ENCODE measurements around the gene AHCY.
"Not testable (repeated sequence)": the region's sequence is repeated elsewhere in the genome, so short reads cannot be mapped to it uniquely, and the experiment has no call there.

AHCY gene

GRCh38 chr20:34302723-34303533 lies at the start of gene AHCY:
TSS of gene AHCY (minus strand) at chr20:34303355. CDS start at chr20:34303270, 85 bp downstream.
- peak; percentile 93 for DNase-seq

- no peak for DNase-seq
Measured at GRCh38 chr20:34350095-34350494, 46.9 kb upstream of the AHCY start.

- no peak for DNase-seq
Measured at GRCh38 chr20:34347571-34347970, 44.4 kb upstream of the AHCY start.

- not testable (repeated sequence) for DNase-seq
Measured at GRCh38 chr20:34346533-34346865, 43.3 kb upstream of the AHCY start.

- DNase-seq: not testable (repeated sequence)
Measured at GRCh38 chr20:34345839-34346532, 42.8 kb upstream of the AHCY start.

GRCh38 chr20:34345402-34345736 lies 42.2 kb upstream of the AHCY start:
- DNase-seq: no peak

GRCh38 chr20:34344238-34344637 lies 41.1 kb upstream of the AHCY start:
- DNase-seq: no peak

GRCh38 chr20:34343458-34344211 lies 40.5 kb upstream of the AHCY start:
- DNase-seq: no peak

- not testable (repeated sequence) for DNase-seq
Measured at GRCh38 chr20:34341199-34341598, 38.0 kb upstream of the AHCY start.

- not testable (repeated sequence) for DNase-seq
Measured at GRCh38 chr20:34340726-34341125, 37.6 kb upstream of the AHCY start.

- no peak for DNase-seq
Measured at GRCh38 chr20:34337982-34338726, 35.0 kb upstream of the AHCY start.

GRCh38 chr20:34337544-34337943 lies 34.4 kb upstream of the AHCY start:
- DNase-seq: no peak

- no peak for DNase-seq
Measured at GRCh38 chr20:34334654-34335407, 31.7 kb upstream of the AHCY start.

- no peak for DNase-seq
Measured at GRCh38 chr20:34333786-34334185, 30.6 kb upstream of the AHCY start.

GRCh38 chr20:34332262-34332920 lies 29.2 kb upstream of the AHCY start:
- no peak for DNase-seq

- DNase-seq: no peak
Measured at GRCh38 chr20:34331838-34332237, 28.7 kb upstream of the AHCY start.

- DNase-seq: not testable (repeated sequence)
Measured at GRCh38 chr20:34330861-34331544, 27.8 kb upstream of the AHCY start.

- no peak for DNase-seq
Measured at GRCh38 chr20:34328928-34329677, 25.9 kb upstream of the AHCY start.

GRCh38 chr20:34328207-34328606 lies 25.1 kb upstream of the AHCY start:
- not testable (repeated sequence) for DNase-seq

GRCh38 chr20:34324541-34324940 lies 21.4 kb upstream of the AHCY start:
- no peak for DNase-seq

Data from stimulated activated CD4-positive, alpha-beta T cell treated with anti-CD3 and anti-CD28 coated beads, Interleukin-4, amount 100 ng/mL, for 1 hour (primary cell).